H1 (cell line): ENCODE measurements around the gene COL6A3. TPM values are rescaled to one million over a fixed set of nuclear protein-coding genes. Genes with fewer than 3 reads are reported as not detected.

Experiments
- CTCF ChIA-PET: fragments of 300-600 bp; sonication (Branson Sonifier 250); formaldehyde crosslinking; loops from one replicate; lab custom pipeline; 2021; ENCODE audit not compliant: partially characterized antibody; lab: Charles Lee
- POLR2A ChIA-PET: fragments of 300-600 bp; sonication (Branson Sonifier 250); formaldehyde crosslinking; loops from one replicate; lab custom pipeline; 2021; ENCODE audit warnings: inconsistent platforms; ENCODE audit not compliant: partially characterized antibody; lab: Charles Lee
- DNase-seq, 2 experiments: peaks; one replicate each; pipeline versions ENCODE4 v3.0.0 to v3.0.0-alpha.2; 2010 to 2022; ENCODE audit warnings: low spot score in 2 of 2, low read depth in 1 of 2, mixed read lengths in 1 of 2
- FAIRE-seq: peaks from 2 replicates; lab custom pipeline; 2011; peaks lifted over from hg19 to GRCh38; lab: Jason Lieb, UNC
- H2AFZ ChIP-seq: 2 replicates; pipeline ENCODE4 v1.8.1; 2012; ENCODE audit warnings: low read length, inconsistent platforms
- H2AK5ac ChIP-seq: 2 replicates; pipeline ENCODE4 v1.6.1; 2013; ENCODE audit warnings: low read depth, low read length
- H2BK120ac ChIP-seq: replicated peaks from 2 replicates; pipeline ENCODE3; 2013; ENCODE audit warnings: low read depth, low read length, inconsistent platforms
- H2BK12ac ChIP-seq: 2 replicates; pipeline ENCODE4 v1.6.1; 2013; ENCODE audit warnings: low read depth, low read length
- H2BK15ac ChIP-seq: 2 replicates; pipeline ENCODE4 v1.6.1; 2013; ENCODE audit warnings: low read length
- H2BK20ac ChIP-seq: 2 replicates; pipeline ENCODE4 v1.6.1; 2013; ENCODE audit warnings: low read length
- H2BK5ac ChIP-seq: 2 replicates; pipeline ENCODE4 v1.6.1; 2013; ENCODE audit warnings: low read depth, low read length
- H3K14ac ChIP-seq: 2 replicates; pipeline ENCODE4 v1.6.1; 2013; ENCODE audit warnings: inconsistent platforms; ENCODE audit not compliant: insufficient read length
- H3K18ac ChIP-seq: 2 replicates; pipeline ENCODE4 v1.6.1; 2013; ENCODE audit warnings: low read length; ENCODE audit errors: extremely low read depth
- H3K23ac ChIP-seq: 2 replicates; pipeline ENCODE4 v1.6.1; 2013; ENCODE audit warnings: inconsistent platforms; ENCODE audit not compliant: insufficient read length
- H3K23me2 ChIP-seq: 2 replicates; pipeline ENCODE4 v1.6.1; 2013; ENCODE audit warnings: low read depth, low read length
- H3K27ac ChIP-seq: 2 replicates; pipeline ENCODE4 v1.6.1; 2011; ENCODE audit warnings: low read depth, low read length, inconsistent platforms
- H3K27me3 ChIP-seq, 4 experiments: replicated peaks in 1 of 4; 1 replicate in 1 of 4; 2 replicates in 3 of 4; pipeline versions ENCODE4 v1.6.1 to v1.8.1; 2011 to 2013; ENCODE audit warnings: low read length in 3 of 4, mild to moderate bottlenecking in 3 of 4, inconsistent platforms in 2 of 4, mixed read lengths in 2 of 4, moderate library complexity in 1 of 4; ENCODE audit not compliant: control insufficient read depth in 3 of 4, insufficient read depth in 3 of 4; ENCODE audit errors: extremely low read depth in 1 of 4
- H3K36me3 ChIP-seq, 4 experiments: 2 replicates each; pipeline versions ENCODE4 v1.6.1 to v1.8.1; 2011 to 2013; ENCODE audit warnings: mild to moderate bottlenecking in 4 of 4, low read length in 3 of 4, moderate library complexity in 2 of 4, control low read depth in 1 of 4, inconsistent platforms in 1 of 4; ENCODE audit not compliant: insufficient read depth in 4 of 4, control insufficient read depth in 2 of 4
- H3K4ac ChIP-seq: replicated peaks from 2 replicates; pipeline ENCODE3; 2013; ENCODE audit warnings: low read length, low read depth, mixed read lengths, inconsistent platforms; ENCODE audit not compliant: insufficient read length
- H3K4me1 ChIP-seq, 4 experiments: replicated peaks in 1 of 4; 1 replicate in 1 of 4; 2 replicates in 3 of 4; pipeline versions ENCODE4 v1.6.1 to v1.8.1; 2011 to 2013; ENCODE audit warnings: low read length in 3 of 4, inconsistent platforms in 2 of 4, mixed read lengths in 1 of 4; ENCODE audit not compliant: insufficient read depth in 4 of 4, control insufficient read depth in 3 of 4
- H3K4me2 ChIP-seq, 2 experiments: 2 replicates each; pipeline versions ENCODE4 v1.6.1 to v1.8.1; 2011 to 2013; ENCODE audit warnings: low read depth in 2 of 2, low read length in 2 of 2, control low read depth in 1 of 2, inconsistent platforms in 1 of 2, mild to moderate bottlenecking in 1 of 2; ENCODE audit not compliant: insufficient read depth in 1 of 2
- H3K4me3 ChIP-seq, 4 experiments: fragments of 200-600, 300-600 bp in 1 of 4; sonication (generic), shearing (Covaris generic), sonication (Bioruptor Twin) in 1 of 4; 2 replicates each; pipeline versions ENCODE4 v1.5.1 to v1.8.1; 2011 to 2016; ENCODE audit warnings: low read length in 4 of 4, low read depth in 3 of 4, control low read depth in 2 of 4, inconsistent platforms in 2 of 4, mild to moderate bottlenecking in 2 of 4, mixed read lengths in 1 of 4, moderate library complexity in 1 of 4; ENCODE audit not compliant: insufficient read depth in 2 of 4; ENCODE audit errors: extremely low read depth in 1 of 4
- H3K56ac ChIP-seq: replicated peaks from 2 replicates; pipeline ENCODE3; 2013; ENCODE audit warnings: low read depth, mild to moderate bottlenecking, mixed read lengths, low read length, inconsistent platforms; ENCODE audit not compliant: insufficient read length
- H3K79me1 ChIP-seq: 2 replicates; pipeline ENCODE4 v1.6.1; 2013; ENCODE audit warnings: low read depth, low read length, control low read depth
- H3K79me2 ChIP-seq, 2 experiments: 2 replicates each; pipeline versions ENCODE4 v1.6.1 to v1.8.1; 2012 to 2013; ENCODE audit warnings: low read length in 2 of 2, mild to moderate bottlenecking in 2 of 2, inconsistent platforms in 1 of 2; ENCODE audit not compliant: insufficient read depth in 2 of 2, control insufficient read depth in 1 of 2
- H3K9ac ChIP-seq, 4 experiments: replicated peaks in 1 of 4; 1 replicate in 1 of 4; 2 replicates in 3 of 4; pipeline versions ENCODE4 v1.6.1 to v1.8.1; 2011 to 2013; ENCODE audit warnings: low read depth in 3 of 4, low read length in 3 of 4, control low read depth in 2 of 4, mild to moderate bottlenecking in 2 of 4, moderate library complexity in 2 of 4, inconsistent platforms in 1 of 4; ENCODE audit errors: extremely low read depth in 1 of 4
- H3K9me3 ChIP-seq, 2 experiments: 2 replicates each; pipeline versions ENCODE4 v1.6.1 to v1.8.1; 2012 to 2013; ENCODE audit warnings: mild to moderate bottlenecking in 2 of 2, moderate library complexity in 2 of 2, control low read depth in 1 of 2, inconsistent platforms in 1 of 2, low read depth in 1 of 2, low read length in 1 of 2, mixed read lengths in 1 of 2; ENCODE audit not compliant: insufficient read depth in 2 of 2
- H4K20me1 ChIP-seq, 2 experiments: replicated peaks in 1 of 2; 2 replicates each; pipeline versions ENCODE3 to v1.8.1; 2011 to 2013; ENCODE audit warnings: inconsistent platforms in 2 of 2, low read length in 2 of 2, mild to moderate bottlenecking in 1 of 2; ENCODE audit not compliant: insufficient read depth in 2 of 2, control insufficient read depth in 1 of 2
- H4K5ac ChIP-seq: 2 replicates; pipeline ENCODE4 v1.6.1; 2013; ENCODE audit warnings: low read length, low read depth, mixed read lengths, inconsistent platforms; ENCODE audit not compliant: insufficient read length
- H4K8ac ChIP-seq: 2 replicates; pipeline ENCODE4 v1.8.0; 2013; ENCODE audit warnings: mild to moderate bottlenecking, moderate library complexity, low read length, inconsistent platforms; ENCODE audit not compliant: insufficient read depth; ENCODE audit errors: extremely low read depth
- H4K91ac ChIP-seq: replicated peaks from 2 replicates; pipeline ENCODE3; 2013; ENCODE audit warnings: low read length, mixed read lengths, inconsistent platforms; ENCODE audit not compliant: insufficient read length
- ASH2L ChIP-seq: fragments of 200-600, 300-600 bp; sonication (generic); IDR thresholded peaks from one replicate; pipeline ENCODE4 v1.7.1; 2017; ENCODE audit warnings: low read length
- BACH1 ChIP-seq: IDR thresholded peaks from 2 replicates; pipeline ENCODE4 v1.6.1; 2012; ENCODE audit warnings: low read length, improper control_type of control experiment
- CEBPB ChIP-seq: IDR thresholded peaks from 2 replicates; pipeline ENCODE4 v1.6.1; 2012; ENCODE audit warnings: low read depth, low read length
- CHD1 ChIP-seq: IDR thresholded peaks from 2 replicates; pipeline ENCODE4 v1.6.1; 2012; ENCODE audit warnings: low read depth, low read length, improper control_type of control experiment
- CHD2 ChIP-seq: IDR thresholded peaks from 2 replicates; pipeline ENCODE4 v1.6.1; 2012; ENCODE audit warnings: low read length, improper control_type of control experiment
- EGR1 ChIP-seq: IDR thresholded peaks from 2 replicates; pipeline ENCODE4 v1.6.1; 2011; ENCODE audit warnings: low read depth, low read length, borderline replicate concordance
- HDAC6 ChIP-seq: IDR thresholded peaks from one replicate; pipeline ENCODE4 v1.7.1; 2012; ENCODE audit warnings: low read depth, mild to moderate bottlenecking, inconsistent platforms, low read length, moderate library complexity
- KDM1A ChIP-seq: fragments of 200-600, 300-600 bp; sonication (generic); IDR thresholded peaks from 2 replicates; pipeline ENCODE4 v1.7.1; 2016; ENCODE audit warnings: mild to moderate bottlenecking, low read length, borderline replicate concordance
- KDM4A ChIP-seq: IDR thresholded peaks from one replicate; pipeline ENCODE4 v1.7.1; 2012; ENCODE audit warnings: low read depth, mild to moderate bottlenecking, moderate library complexity, low read length, inconsistent platforms; ENCODE audit not compliant: severe bottlenecking
- SIN3A ChIP-seq, 2 experiments: IDR thresholded peaks in 1 of 2; conservative IDR thresholded peaks in 1 of 2; 2 replicates each; pipeline ENCODE4 v1.6.1; 2011 to 2012; ENCODE audit warnings: low read length in 2 of 2, improper control_type of control experiment in 1 of 2, low read depth in 1 of 2, mild to moderate bottlenecking in 1 of 2
- SIRT6 ChIP-seq: IDR thresholded peaks from one replicate; pipeline ENCODE4 v1.7.1; 2012; ENCODE audit warnings: low read length, inconsistent platforms
- SP1 ChIP-seq: IDR thresholded peaks from 2 replicates; pipeline ENCODE4 v1.6.1; 2011; ENCODE audit warnings: low read depth, low read length
- TAF7 ChIP-seq: optimal IDR thresholded peaks from 2 replicates; pipeline ENCODE3; 2011; ENCODE audit warnings: low read depth, mild to moderate bottlenecking, inconsistent platforms, low read length, moderate library complexity, borderline replicate concordance
- WGBS, 2 experiments: shearing (Covaris generic) in 1 of 2; methylation state at CpG; one replicate each; pipeline versions ENCODE4 v1.1.6 to v1.1.7; 2013 to 2015; ENCODE audit warnings: low lambda C conversion rate in 2 of 2, mixed read lengths in 2 of 2, inconsistent platforms in 1 of 2, low coverage in 1 of 2, missing lambda C conversion rate in 1 of 2; ENCODE audit not compliant: insufficient replicate concordance in 2 of 2, insufficient coverage in 1 of 2, insufficient read length in 1 of 2; ENCODE audit errors: extremely low coverage in 1 of 2, missing lambda C conversion rate in 1 of 2; 5-methylcytosine and 5-hydroxymethylcytosine counted together
- polyA plus RNA-seq, 7 experiments: library from polyadenylated mRNA; depleted of rRNA in 3 of 7; stranded (reverse) in 5 of 7; unstranded in 2 of 7; fragments of >200 nt in 5 of 7; fragments of 200-250 nt in 2 of 7; gene quantifications; 1 replicate in 5 of 7; 2 replicates in 1 of 7; 4 replicates in 1 of 7; pipeline versions ENCODE4 v1.2.1 to v1.2.3, GENCODE V29; 2011 to 2013; ENCODE audit warnings: missing spikeins in 2 of 7, mixed read lengths in 2 of 7
- total RNA-seq: library from RNA; stranded (reverse); fragmentation: NEBNext Ultra II Directional; extraction: Animal tissue kit (Norgen Biotek cat#: 25700); gene quantifications from 2 replicates; pipeline ENCODE4 v1.2.1, GENCODE V29; 2021
- TF ChIP-seq, protein P1 (sequence below): IDR thresholded peaks from 2 replicates; pipeline ENCODE4 v1.6.1; 2012; ENCODE audit warnings: inconsistent platforms

COL6A3 gene
- total and polyA plus RNA-seq, 2 of the 8 experiments (the other 6 are each of a cell fraction or from before 2014, with no cell fraction given), result 1.2 to 3.4 TPM

DNA sequence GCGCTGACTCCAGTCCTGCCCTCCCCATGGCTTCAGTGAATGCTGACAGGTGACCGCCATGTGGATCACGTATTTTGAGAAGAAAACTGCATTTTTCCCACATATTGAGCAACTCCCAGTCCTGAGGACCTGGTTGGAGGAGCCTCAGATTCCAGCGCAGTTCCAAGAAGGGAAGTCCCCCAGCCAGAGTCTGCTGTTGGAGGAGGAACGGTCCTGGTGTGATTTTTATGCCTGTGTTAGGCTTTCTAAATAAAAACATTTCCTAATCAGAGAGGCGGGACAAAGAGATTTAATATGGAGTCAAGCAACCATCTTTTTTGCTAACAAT lies 32.3 kb upstream of the COL6A3 start:
- Histone ChIP-seq H3K79me2 (no peaks in the 10 kb centered on the region), H4K8ac (no peak overlapping the region), H3K9me3 (no peaks in the 10 kb centered on the region), H2BK20ac (no peak overlapping the region), H2BK15ac (no peak overlapping the region), H3K23me2 (no peaks in the 10 kb centered on the region), H4K5ac (no peak overlapping the region), H3K56ac (no peak overlapping the region), H3K79me1 (no peaks in the 10 kb centered on the region), H3K4me3 (no peak overlapping the region), H2AFZ (no peak overlapping the region), H2BK5ac (no peak overlapping the region), H3K23ac (no peak overlapping the region), H3K4me2 (no peak overlapping the region), H2BK120ac (no peak overlapping the region), H3K4ac (no peak overlapping the region), H3K18ac (no peak overlapping the region), H3K4me1 (peaks cover 0 to 1% (median 0%) of the 10 kb centered on the region in 4 experiments; a peak in 2 of 7 replicates), H3K27me3 (0 out of 7 replicates have a peak, but pooled peaks cover 0 to 2% (median 0%) of the 10 kb centered on the region in 4 experiments), H3K27ac (no peak overlapping the region), H2AK5ac (no peak overlapping the region), H4K20me1 (no peaks in the 10 kb centered on the region), H3K9ac (no peak overlapping the region), H2BK12ac (no peak overlapping the region), H3K36me3 (no peaks in the 10 kb centered on the region), H3K14ac (no peak overlapping the region), H4K91ac (no peak overlapping the region)
- CTCF ChIA-PET, result no interaction called here
- DNase-seq (no peak), FAIRE-seq (no peak)
- TF ChIP-seq CHD2, result no peak
- no peak for TF ChIP-seq CEBPB
- no peak for TF ChIP-seq HDAC6
- TF ChIP-seq SIN3A (conservative IDR thresholded peaks at IDR 0.05 in 1 of 2, IDR thresholded peaks at IDR 0.05 in 1 of 2; ENCODE audit: low read depth in 1 of 2, low read length in 2 of 2), result no peak
- no peak for TF ChIP-seq ASH2L
- TF ChIP-seq SP1, result no peak
- no peak for TF ChIP-seq BACH1
- no peak for TF ChIP-seq KDM4A
- TF ChIP-seq KDM1A, result no peak
- TF ChIP-seq, protein P1, sequence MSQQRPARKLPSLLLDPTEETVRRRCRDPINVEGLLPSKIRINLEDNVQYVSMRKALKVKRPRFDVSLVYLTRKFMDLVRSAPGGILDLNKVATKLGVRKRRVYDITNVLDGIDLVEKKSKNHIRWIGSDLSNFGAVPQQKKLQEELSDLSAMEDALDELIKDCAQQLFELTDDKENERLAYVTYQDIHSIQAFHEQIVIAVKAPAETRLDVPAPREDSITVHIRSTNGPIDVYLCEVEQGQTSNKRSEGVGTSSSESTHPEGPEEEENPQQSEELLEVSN, result no peak
- TF ChIP-seq CHD1, result no peak
- no peak for TF ChIP-seq TAF7
- TF ChIP-seq SIRT6, result no peak
- no peak for TF ChIP-seq EGR1
- WGBS, 2 experiments, result 100% methylated on average over 6 of the region's 6 CpGs; no CpG with 5 or more reads in 1 of the 2 experiments
- POLR2A ChIA-PET, result no interaction called here
